Measurements from ENCODE around the gene ZNF567. TPM values are rescaled to one million over a fixed set of nuclear protein-coding genes. Genes with fewer than 3 reads are reported as not detected.

Gene ZNF567
- total RNA-seq, 1 experiment from 2014 or later, result 11.3 TPM

- CTCF ChIA-PET, result interaction anchor here (0.5 to 0.7 kb wide), 2 partner anchors 1586 to 1682 kb away, joined by 3 to 4 read pairs; no protein-coding TSS in a partner anchor
Measured at GRCh38 chr19:36665832-36666231, 21.6 kb upstream of the ZNF567 start.

GRCh38 chr19:36668646-36669045 lies 18.8 kb upstream of the ZNF567 start:
- POLR2A ChIA-PET, result interaction anchor here (0.5 kb wide), 1 partner anchor 8 kb away, joined by 4 read pairs; no protein-coding TSS in a partner anchor
- H3K9me3 ChIP-seq (ENCODE audit: control insufficient read depth, insufficient read depth, low read depth, low read length), result no peaks in the 10 kb centered on the region; the same call in 1 of the 2 replicates
- H3K4me1 ChIP-seq (ENCODE audit: control insufficient read depth, insufficient read depth, low read length), result peaks cover 11% of the 10 kb centered on the region; the same call in 1 of the 2 replicates
- H3K27ac ChIP-seq (ENCODE audit: low read length), result no peak overlapping the region
- no TSS peak for BruUV-seq (replicated peaks)
- in situ Hi-C loops (cut with HindIII; ENCODE audit: low pct_unique_long_range_greater_than_20kb, low sequenced_read_pairs), result no loop called here
- no peak for DNase-seq (ENCODE audit: low read depth, low spot score)
- no peaks in the 10 kb centered on the region for H3K36me3 ChIP-seq (ENCODE audit: control insufficient read depth, insufficient read depth, low read length)
- no peaks in the 10 kb centered on the region for H3K27me3 ChIP-seq (ENCODE audit: control insufficient read depth, insufficient read depth, low read length)
- intact Hi-C loops (cut with micrococcal nuclease; ENCODE audit: unreplicated experiment), result no loop called here
- no peak for TF ChIP-seq POLR2AphosphoS5 (IDR thresholded peaks at IDR 0.05; ENCODE audit: low read depth, low read length)
- no peak for TF ChIP-seq REST (IDR thresholded peaks at IDR 0.05; ENCODE audit: insufficient read depth in 1 of 2, low read depth in 2 of 2, low read length in 1 of 2)
- TF ChIP-seq CTCF (IDR thresholded peaks at IDR 0.05), result no peak
- no peak for TF ChIP-seq SIN3A (IDR thresholded peaks at IDR 0.05; ENCODE audit: borderline replicate concordance, insufficient read depth, low read depth, low read length)
- no peak for TF ChIP-seq TCF7L2 (IDR thresholded peaks at IDR 0.05; ENCODE audit: low read depth, low read length)
- peak overlapping the region; percentile 75 to 98 for H3K4me3 ChIP-seq (ENCODE audit: low read depth in 2 of 2, low read length in 2 of 2)
- CTCF ChIA-PET, result no interaction called here
- ATAC-seq, result no peak

More at GRCh38 chr19:36665832-36666231, 21.6 kb upstream of the ZNF567 start:
- TF ChIP-seq POLR2AphosphoS5 (IDR thresholded peaks at IDR 0.05; ENCODE audit: low read depth, low read length), result no peak
- TF ChIP-seq REST (IDR thresholded peaks at IDR 0.05; ENCODE audit: insufficient read depth in 1 of 2, low read depth in 2 of 2, low read length in 1 of 2), result no peak
- no peak for TF ChIP-seq SIN3A (IDR thresholded peaks at IDR 0.05; ENCODE audit: borderline replicate concordance, insufficient read depth, low read depth, low read length)
- no peak for TF ChIP-seq TCF7L2 (IDR thresholded peaks at IDR 0.05; ENCODE audit: low read depth, low read length)
- TF ChIP-seq CTCF (IDR thresholded peaks at IDR 0.05), result no peak
- ATAC-seq, result no peak
- Histone ChIP-seq H3K27me3 (ENCODE audit: control insufficient read depth, insufficient read depth, low read length) (no peaks in the 10 kb centered on the region), H3K36me3 (ENCODE audit: control insufficient read depth, insufficient read depth, low read length) (no peaks in the 10 kb centered on the region), H3K4me3 (ENCODE audit: low read depth in 2 of 2, low read length in 2 of 2) (peak overlapping the region; percentile 75 to 98), H3K9me3 (ENCODE audit: control insufficient read depth, insufficient read depth, low read depth, low read length) (peaks cover 5% of the 10 kb centered on the region; the same call in 1 of the 2 replicates), H3K4me1 (ENCODE audit: control insufficient read depth, insufficient read depth, low read length) (peaks cover 11% of the 10 kb centered on the region; the same call in 1 of the 2 replicates), H3K27ac (ENCODE audit: low read length) (peak overlapping the region; percentile 90)
- intact Hi-C loops (cut with micrococcal nuclease; ENCODE audit: unreplicated experiment), result no loop called here
- DNase-seq (ENCODE audit: low read depth, low spot score), result no peak
- BruUV-seq (replicated peaks), result no TSS peak
- in situ Hi-C loops (cut with HindIII; ENCODE audit: low pct_unique_long_range_greater_than_20kb, low sequenced_read_pairs), result no loop called here
- POLR2A ChIA-PET, result interaction anchor here (0.7 kb wide), 1 partner anchor 552 kb away, joined by 7 read pairs; the partner anchor contains the start of gene ZNF383
